ENCODE measurements around the gene ZC3H12A. TPM values are rescaled to one million over a fixed set of nuclear protein-coding genes. Genes with fewer than 3 reads are reported as not detected.
A peak's percentile ranks its signal among the peaks of the same experiment; 100 is the strongest.
"Not testable (repeated sequence)": the region's sequence is repeated elsewhere in the genome, so short reads cannot be mapped to it uniquely, and the experiment has no call there.

Gene ZC3H12A
- total RNA-seq, 1 donor from 2014 or later: 4.2 TPM

GRCh38 chr1:37485902-37486679 is 11.7 kb downstream of the ZC3H12A start:
- ATAC-seq (ENCODE audit: poor library complexity): peak; percentile 6
- intact Hi-C loops (cut with DNase I): loop anchor here (5.0 kb wide), 1 partner anchor 34 kb away; no protein-coding TSS in a partner anchor
- DNase-seq: no peak

DNA sequence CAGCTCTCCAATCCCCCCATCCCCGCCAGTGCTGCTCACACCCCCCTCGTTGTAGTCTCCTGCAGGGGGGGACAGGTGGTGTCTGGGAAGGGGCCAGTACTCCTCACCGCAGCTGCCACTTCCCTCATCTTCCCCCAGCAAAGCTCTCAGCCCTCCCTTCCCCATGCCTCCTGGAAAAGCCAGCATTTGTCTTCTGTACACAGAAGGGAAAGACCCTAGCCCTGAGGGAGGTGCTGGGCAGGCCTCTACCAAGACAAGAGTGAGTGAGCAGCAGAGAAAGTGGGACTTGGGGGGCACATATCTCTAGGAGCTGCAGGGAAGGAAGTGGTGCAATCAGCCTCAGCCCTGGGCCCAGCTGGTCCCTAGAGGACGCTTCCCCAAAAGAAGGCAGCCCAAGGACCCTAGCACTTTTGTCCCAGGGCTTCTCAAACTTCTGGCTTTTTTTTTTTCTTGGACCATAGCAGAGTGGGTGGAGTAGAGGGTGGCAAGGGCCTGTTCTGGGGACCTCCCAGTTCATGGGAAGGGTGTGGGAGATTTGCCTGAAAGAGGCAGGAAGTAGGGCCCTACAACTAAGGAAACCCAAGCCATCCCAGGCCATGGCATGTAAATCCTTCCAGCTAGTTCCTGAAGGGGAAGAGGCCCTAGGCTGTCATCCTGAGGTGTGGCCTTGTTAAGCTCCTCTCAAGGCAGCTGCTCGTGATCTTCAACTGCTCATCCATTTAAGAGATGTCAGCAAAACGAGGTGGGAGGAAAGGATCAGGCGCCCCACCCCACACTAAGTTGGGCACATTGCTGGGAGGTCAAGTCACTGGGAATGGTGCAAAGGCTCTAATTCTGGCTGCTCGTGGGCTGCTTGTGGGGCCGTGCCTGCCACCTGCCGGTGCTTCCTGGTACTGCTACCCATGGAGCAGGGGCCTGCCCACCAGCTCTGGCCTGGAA is 12.6 kb downstream of the ZC3H12A start:
- ATAC-seq (ENCODE audit: poor library complexity) (peak; percentile 81), DNase-seq (peak; percentile 91)
- intact Hi-C loops (cut with DNase I): loop anchor here (5.0 kb wide), 1 partner anchor 35 kb away; no protein-coding TSS in a partner anchor

DNA sequence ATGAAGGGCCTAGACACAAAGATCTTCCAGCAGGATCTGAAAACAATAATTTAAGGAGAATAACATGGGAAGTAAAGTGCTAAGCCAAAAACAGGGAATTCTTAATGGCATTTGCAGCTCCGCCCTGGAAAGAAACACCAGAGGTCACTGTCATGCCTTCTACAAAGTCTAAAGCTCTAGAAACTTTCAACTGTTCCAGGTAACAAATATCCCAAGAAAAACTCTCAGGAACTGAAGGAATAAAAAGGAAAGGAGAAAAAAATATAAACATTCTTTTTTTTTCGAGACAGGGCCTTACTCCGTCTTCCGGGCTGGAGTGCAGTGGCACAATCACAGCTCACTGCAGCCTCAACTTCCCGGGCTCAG is 13.2 kb downstream of the ZC3H12A start:
- ATAC-seq (ENCODE audit: poor library complexity) (no peak), DNase-seq (no peak)
- intact Hi-C loops (cut with DNase I): loop anchor here (5.0 kb wide), 1 partner anchor 35 kb away; no protein-coding TSS in a partner anchor

GRCh38 chr1:37493336-37494098 is 19.1 kb downstream of the ZC3H12A start:
- ATAC-seq (ENCODE audit: poor library complexity) (no peak), DNase-seq (no peak)
- intact Hi-C loops (cut with DNase I): no loop called here

DNA sequence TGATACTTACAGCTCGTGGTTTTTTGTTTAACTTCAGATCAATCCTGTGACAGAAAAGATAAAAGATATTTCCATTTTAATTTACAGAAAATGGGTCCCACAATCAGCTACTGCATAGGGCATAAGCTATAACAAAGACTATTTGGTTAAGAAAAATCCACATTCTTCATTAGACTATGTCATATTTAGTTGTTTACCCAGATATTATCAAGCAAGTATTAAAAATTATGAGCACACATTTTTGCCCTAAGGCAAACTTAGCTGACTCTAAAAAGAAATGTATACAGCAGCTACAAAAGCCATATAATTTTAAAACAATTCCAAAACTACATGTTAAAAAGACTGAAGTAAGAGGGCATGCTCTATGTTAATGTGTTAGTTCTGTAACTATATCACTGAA is 21.5 kb downstream of the ZC3H12A start:
- no peak for ATAC-seq (ENCODE audit: poor library complexity)

DNA sequence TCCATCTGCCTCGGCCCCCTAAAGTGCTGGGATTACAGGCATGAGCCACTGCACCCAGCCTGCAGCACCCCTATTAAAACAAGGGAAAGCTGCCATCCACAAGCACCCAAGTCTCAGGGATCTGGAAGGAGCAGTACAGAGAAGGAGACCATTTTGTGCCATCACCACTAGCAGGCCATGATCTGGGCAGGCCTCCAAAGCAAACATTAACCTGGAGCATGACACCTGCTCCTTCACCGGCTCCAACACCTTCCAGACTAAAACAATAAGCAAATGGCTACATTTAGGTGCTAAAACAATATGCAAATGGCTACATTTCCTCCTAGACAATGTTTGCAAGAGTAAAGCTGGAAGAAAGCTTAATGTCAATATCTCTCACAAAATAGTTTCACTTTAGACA is 23.5 kb downstream of the ZC3H12A start:
- ATAC-seq (ENCODE audit: poor library complexity) (no peak), DNase-seq (no peak)
- intact Hi-C loops (cut with DNase I): no loop called here

More for the DNA sequence above, 21.5 kb downstream of the ZC3H12A start:
- DNase-seq: no peak
- intact Hi-C loops (cut with DNase I): no loop called here

DNA sequence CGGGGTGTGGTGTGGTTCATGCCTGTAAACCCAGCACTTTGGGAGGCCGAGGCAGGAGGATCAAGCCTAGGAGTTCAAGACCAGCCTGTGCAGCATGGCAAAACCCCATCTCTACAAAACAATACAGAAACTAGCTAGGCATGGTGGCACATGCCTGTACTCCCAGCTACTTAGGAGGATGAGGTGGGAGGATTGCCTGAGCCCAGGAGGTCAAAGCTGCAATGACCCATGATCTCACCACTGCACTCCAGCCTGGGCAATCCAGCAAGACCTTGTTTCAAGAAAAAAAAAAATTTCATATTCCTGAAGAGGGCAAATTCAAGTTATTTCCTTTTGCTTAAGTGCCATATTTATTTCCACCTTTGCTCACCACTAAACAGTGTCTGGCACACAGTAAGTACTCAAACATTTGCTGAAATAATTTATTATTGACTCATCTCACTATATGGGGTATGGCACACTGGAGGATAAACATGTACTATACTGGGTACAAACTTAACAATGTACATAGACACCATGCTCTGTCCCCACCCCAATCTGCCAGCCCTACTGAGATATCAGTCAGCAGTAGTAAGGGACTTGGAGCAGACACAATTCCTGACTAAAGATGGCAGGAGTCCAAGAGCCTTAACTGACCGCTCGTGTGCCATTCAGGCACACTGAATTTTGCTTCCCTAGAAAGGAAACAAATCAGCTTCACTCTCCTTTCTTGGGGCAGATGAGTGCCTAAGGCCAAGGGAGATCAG is 24.7 kb downstream of the ZC3H12A start:
- intact Hi-C loops (cut with DNase I): no loop called here
- ATAC-seq (ENCODE audit: poor library complexity) (peak; percentile 91), DNase-seq (no peak)

GRCh38 chr1:37501661-37502060 is 27.3 kb downstream of the ZC3H12A start:
- no peak for ATAC-seq (ENCODE audit: poor library complexity)
- DNase-seq: no peak
- intact Hi-C loops (cut with DNase I): no loop called here

GRCh38 chr1:37502104-37502503 is 27.7 kb downstream of the ZC3H12A start:
- intact Hi-C loops (cut with DNase I): no loop called here
- no peak for DNase-seq

GRCh38 chr1:37502791-37503190 is 28.4 kb downstream of the ZC3H12A start:
- ATAC-seq (ENCODE audit: poor library complexity); DNase-seq; intact Hi-C loops (cut with DNase I): not testable (repeated sequence)

More at GRCh38 chr1:37502104-37502503, 27.7 kb downstream of the ZC3H12A start:
- ATAC-seq (ENCODE audit: poor library complexity): no peak

- DNase-seq: no peak
- intact Hi-C loops (cut with DNase I): no loop called here
- no peak for ATAC-seq (ENCODE audit: poor library complexity)
These were observed 32.4 kb downstream of the ZC3H12A start for GRCh38 chr1:37506740-37507139.

DNA sequence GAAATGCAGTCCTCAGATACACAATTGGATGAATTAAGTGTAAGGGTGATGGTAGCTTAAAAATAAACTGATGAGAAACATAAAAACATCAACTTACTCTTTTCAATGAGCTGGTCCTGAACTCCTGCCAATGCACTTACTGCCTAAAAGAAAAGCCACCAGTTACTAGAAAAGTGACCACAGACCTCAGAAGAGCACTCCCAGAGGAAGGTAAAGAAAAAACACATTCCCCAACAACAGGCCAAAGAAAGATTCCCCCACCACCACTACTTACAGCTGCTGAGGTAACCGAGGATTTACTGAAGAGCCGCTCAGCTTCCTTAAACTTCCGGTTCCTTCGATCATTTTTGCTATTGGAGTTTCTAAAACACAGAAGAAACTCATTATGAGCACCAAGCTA is 34.8 kb downstream of the ZC3H12A start:
- intact Hi-C loops (cut with DNase I): no loop called here
- ATAC-seq (ENCODE audit: poor library complexity) (no peak), DNase-seq (no peak)

GRCh38 chr1:37513795-37514349 is 39.5 kb downstream of the ZC3H12A start:
- intact Hi-C loops (cut with DNase I): no loop called here
- DNase-seq (peak; percentile 41), ATAC-seq (ENCODE audit: poor library complexity) (no peak)

DNA sequence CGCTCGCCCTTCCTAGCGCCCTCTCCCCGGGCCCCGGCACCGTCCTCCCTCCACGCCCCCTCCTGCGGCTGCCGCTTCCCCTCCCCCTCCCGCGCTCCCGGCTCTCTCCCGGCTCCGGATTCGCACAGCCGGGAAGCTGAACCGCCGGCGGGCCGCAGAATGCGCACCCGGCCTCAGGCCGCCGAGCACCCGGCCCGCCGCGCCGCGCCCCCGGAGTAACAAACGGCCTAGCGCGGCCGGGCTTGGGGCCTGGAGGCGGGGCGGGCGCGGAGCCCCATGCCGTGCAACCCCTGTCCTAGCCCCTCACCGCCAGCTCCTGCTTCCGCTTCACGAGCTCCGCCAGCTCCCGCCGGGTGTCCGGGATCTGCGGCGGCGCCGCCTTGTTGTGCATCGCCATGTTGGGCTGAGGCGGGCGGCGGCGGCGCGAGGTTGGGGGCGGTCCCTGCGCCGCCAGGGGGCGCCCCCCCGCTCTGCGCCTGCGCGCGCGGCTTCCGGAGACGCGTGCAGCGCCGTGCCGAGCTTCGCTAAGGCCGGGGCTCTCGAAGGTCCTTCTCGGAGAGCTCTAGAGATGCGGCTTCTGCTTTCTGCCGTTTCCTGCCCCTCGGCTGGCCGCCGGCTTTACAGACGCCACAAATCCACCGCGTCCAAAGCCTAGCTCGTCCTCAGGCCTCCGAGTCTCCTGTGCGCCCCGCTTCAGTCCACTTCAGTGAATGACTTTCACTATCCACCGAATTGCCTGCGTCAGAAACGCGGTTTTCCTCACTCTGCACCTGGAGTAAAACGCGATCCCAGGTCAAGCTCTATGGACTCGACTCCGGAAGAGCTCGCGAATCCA is 40.2 kb downstream of the ZC3H12A start, which contains the start of gene MEAF6:
Gene MEAF6 (minus strand): TSS at position 417 of the 835 bp plus-strand sequence. CDS start 20 bp downstream, at position 397.
- intact Hi-C loops (cut with DNase I): no loop called here
- DNase-seq (peak; percentile 92), ATAC-seq (ENCODE audit: poor library complexity) (peak; percentile 100)

DNA sequence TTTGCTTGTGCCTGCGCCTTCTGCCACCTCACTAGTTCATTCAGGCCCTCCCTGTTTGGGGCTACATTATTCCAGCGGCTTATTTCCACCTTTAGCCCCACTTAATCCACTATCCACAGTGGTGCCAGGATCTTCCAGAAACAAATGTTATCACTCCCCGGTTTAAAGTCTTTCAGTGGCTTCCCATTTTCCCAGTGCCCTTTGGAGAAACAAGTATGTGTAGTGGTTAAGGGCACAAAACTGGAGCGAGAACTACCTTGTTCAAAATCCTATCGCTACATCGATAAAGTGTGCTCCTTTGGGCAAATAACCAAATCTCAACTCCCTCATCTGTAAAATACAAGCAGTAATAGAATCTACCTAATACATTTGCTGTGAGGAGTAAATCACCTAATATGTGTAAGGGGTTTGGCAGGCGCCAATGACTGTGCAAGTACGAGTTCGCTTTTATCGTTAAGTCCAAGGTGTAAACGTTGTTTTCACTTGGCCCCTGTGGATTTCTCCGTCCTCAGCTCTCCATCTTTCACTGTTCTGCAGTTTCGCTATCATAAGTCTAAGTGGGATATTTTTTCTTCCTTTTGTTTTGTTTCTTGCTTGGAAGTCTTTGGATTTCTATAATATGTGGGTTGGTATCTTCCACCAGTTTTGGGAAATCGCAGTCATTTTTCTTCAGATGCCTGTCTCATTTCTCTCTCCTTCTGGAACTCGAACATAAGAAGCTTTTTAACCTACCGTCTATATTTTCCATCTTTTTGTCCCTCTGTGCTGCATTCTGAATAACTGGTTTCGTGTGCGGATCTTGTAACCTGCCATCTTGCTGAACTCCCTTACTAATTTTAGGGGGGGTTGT is 41.0 kb downstream of the ZC3H12A start:
- no peak for DNase-seq
- no peak for ATAC-seq (ENCODE audit: poor library complexity)
- intact Hi-C loops (cut with DNase I): no loop called here

GRCh38 chr1:37517569-37517968 is 43.2 kb downstream of the ZC3H12A start:
- intact Hi-C loops (cut with DNase I): no loop called here
- DNase-seq (no peak), ATAC-seq (ENCODE audit: poor library complexity) (no peak)
